Natural killer cell (primary cell): ENCODE results near the gene ANGPTL2. TPM values are rescaled to one million over a fixed set of nuclear protein-coding genes. Genes with fewer than 3 reads are reported as not detected.

Experiments used
- ATAC-seq, 3 donors: fragments of 150-1000 bp in 2 of 3; fragments of 200-7000 bp in 1 of 3; cut with Tn5 transposase; 1 replicate in 1 of 3; 2 replicates in 2 of 3; pipeline ENCODE4 v1.10.0; 2021; ENCODE audit warnings: mild to moderate bottlenecking in 2 of 3, moderate library complexity in 2 of 3
- DNase-seq, 2 donors: peaks; one replicate each; pipeline versions ENCODE4 v3.0.0 to v3.0.0-alpha.2; 2013 to 2021; ENCODE audit warnings: mixed read lengths in 1 of 2
- H3K27ac ChIP-seq: one replicate; pipeline ENCODE4 v1.5.1; 2013; ENCODE audit warnings: mild to moderate bottlenecking, low read length
- H3K27me3 ChIP-seq: one replicate; pipeline ENCODE4 v1.6.1; 2013; ENCODE audit warnings: low read length; ENCODE audit not compliant: control insufficient read depth, insufficient read depth
- H3K36me3 ChIP-seq: one replicate; pipeline ENCODE4 v1.6.1; 2013; ENCODE audit warnings: low read length; ENCODE audit not compliant: control insufficient read depth, insufficient read depth
- H3K4me1 ChIP-seq: one replicate; pipeline ENCODE4 v1.6.1; 2013; ENCODE audit warnings: low read length; ENCODE audit not compliant: control insufficient read depth, insufficient read depth
- H3K4me3 ChIP-seq: one replicate; pipeline ENCODE4 v1.5.1; 2013; ENCODE audit warnings: low read length
- H3K9me3 ChIP-seq: one replicate; pipeline ENCODE4 v1.6.1; 2013; ENCODE audit warnings: low read length; ENCODE audit not compliant: control insufficient read depth, insufficient read depth
- H3K27ac Mint-ChIP-seq, 2 donors: one replicate each; pipeline ENCODE4 v1.8.0; 2022; ENCODE audit warnings: mild to moderate bottlenecking in 2 of 2, mixed read lengths in 2 of 2, moderate library complexity in 1 of 2
- H3K27me3 Mint-ChIP-seq, 2 donors: one replicate each; pipeline ENCODE4 v1.8.0; 2022; ENCODE audit warnings: low read depth in 2 of 2, mixed read lengths in 2 of 2
- H3K36me3 Mint-ChIP-seq: one replicate; pipeline ENCODE4 v1.8.0; 2022; ENCODE audit warnings: mixed read lengths
- H3K4me1 Mint-ChIP-seq, 2 donors: one replicate each; pipeline ENCODE4 v1.8.0; 2022; ENCODE audit warnings: mixed read lengths in 2 of 2
- H3K4me3 Mint-ChIP-seq: one replicate; pipeline ENCODE4 v1.8.0; 2022; ENCODE audit warnings: mild to moderate bottlenecking, moderate library complexity, mixed read lengths
- H3K9me3 Mint-ChIP-seq, 2 donors: one replicate each; pipeline ENCODE4 v1.8.0; 2022; ENCODE audit warnings: mixed read lengths in 2 of 2
- CTCF ChIP-seq: fragments of 200-600 bp; IDR thresholded peaks from one replicate; pipeline ENCODE4 v1.8.0; 2022; ENCODE audit warnings: antibody characterized with exemption
- WGBS: methylation state at CpG from one replicate; pipeline ENCODE4 v1.1.7; 2013; ENCODE audit warnings: missing lambda C conversion rate; ENCODE audit not compliant: insufficient coverage; 5-methylcytosine and 5-hydroxymethylcytosine counted together
- intact Hi-C: fragments of 100-400 bp; cut with micrococcal nuclease; formaldehyde crosslinking; loops from one replicate; pipeline ENCODE4 v1.14.2; 2022
- total RNA-seq, 4 donors: library from RNA; stranded (reverse); fragments of 120-200 nt in 1 of 4; gene quantifications; one replicate each; pipeline versions ENCODE4 v1.2.3 to v1.2.4, GENCODE V29; 2013 to 2022

The ANGPTL2 gene
- total RNA-seq, 3 donors from 2014 or later (not counting 1 experiment from before 2014, with no cell fraction given): not detected

- H3K9me3 Mint-ChIP-seq: no peaks in the 10 kb centered on the region
- no peak for TF ChIP-seq CTCF
- H3K27me3 ChIP-seq: no peaks in the 10 kb centered on the region
- H3K4me1 ChIP-seq: no peaks in the 10 kb centered on the region
- H3K4me1 Mint-ChIP-seq: no peaks in the 10 kb centered on the region
- no peak overlapping the region for H3K27ac Mint-ChIP-seq
- H3K27me3 Mint-ChIP-seq: peaks cover 15 to 22% of the 10 kb centered on the region in 2 donors
- H3K9me3 ChIP-seq: no peaks in the 10 kb centered on the region
- ATAC-seq: no peak
- no peak for DNase-seq
- no peaks in the 10 kb centered on the region for H3K36me3 ChIP-seq
- no peak overlapping the region for H3K4me3 Mint-ChIP-seq
- no peaks in the 10 kb centered on the region for H3K36me3 Mint-ChIP-seq
- no peak overlapping the region for H3K4me3 ChIP-seq
- WGBS: 98% methylated on average over 5 of the region's 5 CpGs
- intact Hi-C loops: no loop called here
- no peak overlapping the region for H3K27ac ChIP-seq
These were observed 6.8 kb upstream of the ANGPTL2 start for GRCh38 chr9:127129073-127129717.

- Mint-ChIP-seq H3K27ac (no peak overlapping the region), H3K4me1 (no peaks in the 10 kb centered on the region), H3K4me3 (no peak overlapping the region), H3K9me3 (no peaks in the 10 kb centered on the region), H3K27me3 (peaks cover 20 to 25% of the 10 kb centered on the region in 2 donors), H3K36me3 (no peaks in the 10 kb centered on the region)
- intact Hi-C loops: no loop called here
- no peaks in the 10 kb centered on the region for H3K4me1 ChIP-seq
- peak in 2 of 3 donors; percentile 24 to 58 for ATAC-seq
- H3K36me3 ChIP-seq: no peaks in the 10 kb centered on the region
- H3K27ac ChIP-seq: no peak overlapping the region
- no peak for TF ChIP-seq CTCF
- no peak overlapping the region for H3K4me3 ChIP-seq
- 82% methylated on average over 9 of the region's 9 CpGs for WGBS
- H3K27me3 ChIP-seq: peaks cover under 1% of the 10 kb centered on the region
- no peaks in the 10 kb centered on the region for H3K9me3 ChIP-seq
- DNase-seq: no peak
These were observed 6.1 kb upstream of the ANGPTL2 start for GRCh38 chr9:127128341-127129072.

- no peaks in the 10 kb centered on the region for H3K9me3 ChIP-seq
- H3K4me3 ChIP-seq: no peak overlapping the region
- Mint-ChIP-seq H3K9me3 (no peaks in the 10 kb centered on the region), H3K4me1 (peaks cover 8 to 13% of the 10 kb centered on the region in 2 donors), H3K4me3 (no peak overlapping the region), H3K27me3 (peaks cover 33 to 37% of the 10 kb centered on the region in 2 donors), H3K36me3 (no peaks in the 10 kb centered on the region), H3K27ac (no peak overlapping the region)
- no peak overlapping the region for H3K27ac ChIP-seq
- peaks cover 14% of the 10 kb centered on the region for H3K27me3 ChIP-seq
- DNase-seq (no peak), ATAC-seq (no peak)
- H3K4me1 ChIP-seq: peaks cover 12% of the 10 kb centered on the region
- 100% methylated on average over 1 of the region's 1 CpG for WGBS
- no peak for TF ChIP-seq CTCF
- H3K36me3 ChIP-seq: no peaks in the 10 kb centered on the region
- intact Hi-C loops: no loop called here
These were observed 4.5 kb upstream of the ANGPTL2 start for GRCh38 chr9:127126971-127127370.
